ENCODE results near the gene PRKG1. TPM values are rescaled to one million over a fixed set of nuclear protein-coding genes. Genes with fewer than 3 reads are reported as not detected.

Gene PRKG1
- total RNA-seq, 1 donor from 2014 or later = 1.2 TPM

DNA sequence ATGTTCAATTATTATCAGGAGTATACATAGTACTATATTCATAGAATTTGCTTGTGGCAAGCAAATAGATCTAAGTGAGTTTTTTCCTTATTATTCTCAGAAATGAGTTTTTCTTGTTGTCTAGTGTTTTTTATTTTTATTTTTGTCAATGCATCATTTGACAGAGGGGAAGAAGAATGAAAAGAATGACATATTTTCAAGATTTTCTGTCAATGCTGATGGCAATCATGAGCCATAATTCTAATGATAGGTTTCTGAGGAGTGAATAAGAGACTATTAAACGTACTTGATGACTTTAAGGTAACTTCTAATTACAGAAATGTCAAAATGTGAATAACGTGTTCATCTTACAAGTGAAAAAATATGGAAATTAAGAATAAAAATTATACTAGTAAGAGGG, 769.7 kb downstream of the PRKG1 start:
- ATAC-seq (no peak), DNase-seq (ENCODE audit: low spot score) (no peak)

DNA sequence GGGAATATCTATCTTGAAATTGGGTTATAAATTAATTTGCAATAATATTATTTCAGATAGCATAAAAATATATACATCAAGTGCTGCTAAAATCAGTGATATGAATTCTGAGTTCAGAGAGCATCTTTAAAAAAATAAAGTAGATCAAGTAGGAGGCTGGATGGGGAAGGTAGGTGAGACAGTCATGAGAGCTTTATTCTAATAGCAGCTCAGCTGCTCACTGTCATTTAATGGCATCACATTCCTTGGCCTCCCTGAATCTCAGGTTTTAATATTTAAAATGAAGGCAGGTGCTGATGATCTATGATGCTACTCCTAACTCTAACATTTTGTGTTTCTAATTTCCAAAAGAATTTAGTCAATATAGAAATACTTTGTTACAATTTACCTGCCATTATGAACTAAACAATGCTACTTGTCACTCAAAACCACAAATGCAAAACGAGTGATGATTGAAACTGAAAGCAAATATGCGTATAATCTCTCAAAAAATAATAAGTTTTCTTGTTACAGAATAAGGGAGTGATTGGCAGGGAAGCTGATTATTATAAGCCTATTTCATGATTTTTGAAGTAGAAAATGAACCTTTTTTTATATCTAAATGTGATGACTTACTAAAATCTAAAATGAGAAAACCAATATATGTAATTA, 772.7 kb downstream of the PRKG1 start:
- no peak for ATAC-seq
- DNase-seq (ENCODE audit: low spot score) = no peak

DNA sequence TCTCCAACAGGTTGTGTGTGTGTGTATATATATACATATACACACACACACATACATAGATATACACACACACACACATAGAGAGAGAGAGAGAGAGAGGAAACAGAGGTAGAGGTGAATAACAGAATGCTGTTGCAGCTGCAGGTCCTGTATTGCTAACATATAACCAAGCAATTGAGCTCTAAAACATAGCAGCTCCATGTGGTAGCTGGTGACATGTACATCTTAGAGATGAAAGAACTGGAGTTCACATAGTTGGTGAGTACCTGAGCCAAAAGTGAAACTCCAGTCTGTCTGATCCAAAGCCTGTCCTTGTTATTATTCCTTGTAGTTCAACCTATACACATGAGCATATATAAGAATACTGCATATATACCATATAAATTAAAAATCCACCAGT, 778.0 kb downstream of the PRKG1 start:
- no peak for DNase-seq (ENCODE audit: low spot score)
- ATAC-seq = no peak

DNA sequence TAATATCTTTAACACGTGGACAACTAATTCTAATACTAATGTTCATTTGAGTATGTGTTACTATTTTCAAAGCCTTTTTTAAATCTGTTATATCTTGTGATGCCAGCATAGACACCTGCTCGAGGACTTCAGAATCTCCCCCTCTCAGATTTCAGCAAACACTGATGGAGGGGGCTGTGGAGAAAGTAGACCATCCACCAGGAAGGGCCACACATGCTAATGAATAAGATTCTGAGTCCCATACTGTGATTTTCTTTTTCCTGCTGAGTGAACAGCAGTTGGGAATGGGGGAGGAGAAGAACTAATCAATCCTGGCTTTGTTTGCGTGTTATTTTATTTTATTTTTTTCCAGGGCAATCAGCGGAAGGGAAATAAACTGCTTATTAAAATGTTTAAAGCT, 783.0 kb downstream of the PRKG1 start:
- no peak for ATAC-seq

DNA sequence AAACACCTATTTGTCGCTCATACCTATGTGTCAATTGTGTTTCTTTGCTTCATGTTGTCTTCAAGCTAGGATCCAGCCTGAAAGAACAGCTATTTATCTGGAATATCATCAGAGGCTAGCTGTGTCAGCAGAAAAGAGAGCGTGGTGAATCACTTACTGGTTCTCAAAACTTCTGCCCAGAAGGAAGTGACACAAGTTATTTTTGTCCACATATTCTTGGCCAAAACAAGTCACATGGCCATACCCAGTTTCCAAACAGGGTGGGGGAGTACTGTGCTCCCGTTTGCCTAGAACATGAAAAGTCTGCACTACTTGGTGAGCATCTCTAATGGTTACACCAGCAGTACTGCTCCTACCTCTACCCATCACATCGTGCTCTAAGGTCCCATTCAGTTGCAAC, 786.0 kb downstream of the PRKG1 start:
- no peak for ATAC-seq

More for the DNA sequence above, 783.0 kb downstream of the PRKG1 start:
- no peak for DNase-seq (ENCODE audit: low spot score)

DNA sequence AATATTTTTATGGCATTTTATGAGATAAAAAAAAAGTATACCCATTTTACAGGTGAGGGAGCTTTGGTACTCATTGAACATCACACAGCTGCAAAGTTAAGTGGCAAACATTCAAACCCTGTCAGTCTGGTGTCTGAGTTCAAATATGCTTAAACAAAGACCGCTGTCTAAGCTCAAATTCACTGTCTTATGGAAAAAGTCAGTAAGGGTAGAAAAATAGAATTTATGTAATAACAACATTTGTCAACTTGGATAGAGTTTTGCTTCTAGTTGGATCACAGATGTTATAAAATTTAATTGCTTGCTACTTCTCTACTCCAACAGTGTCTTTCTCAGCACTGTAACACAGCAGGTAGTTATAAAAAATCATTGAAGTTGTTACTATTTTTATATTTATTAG, 786.8 kb downstream of the PRKG1 start:
- DNase-seq (ENCODE audit: low spot score) = no peak
- no peak for ATAC-seq

More for the DNA sequence above, 786.0 kb downstream of the PRKG1 start:
- DNase-seq (ENCODE audit: low spot score) = no peak

DNA sequence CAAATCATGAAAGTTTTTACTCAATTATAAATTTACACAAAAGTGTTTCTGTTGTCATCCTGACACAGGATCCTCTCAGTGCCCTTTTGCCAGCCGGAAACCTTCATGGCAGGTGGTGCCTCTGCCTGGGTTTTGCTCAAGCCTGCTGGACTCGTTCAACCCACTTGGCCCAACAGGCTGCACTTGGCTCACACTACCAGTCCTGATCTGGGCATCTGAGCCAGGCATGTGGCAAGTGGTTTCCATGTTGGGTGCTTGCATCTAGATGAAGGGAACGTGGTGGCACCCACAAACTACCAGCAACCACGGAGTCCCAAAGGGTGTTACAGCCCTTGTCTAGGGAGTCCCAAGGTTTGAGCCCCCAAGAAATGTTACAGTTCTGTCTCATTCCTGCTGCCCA, 787.4 kb downstream of the PRKG1 start:
- ATAC-seq (no peak), DNase-seq (ENCODE audit: low spot score) (no peak)

DNA sequence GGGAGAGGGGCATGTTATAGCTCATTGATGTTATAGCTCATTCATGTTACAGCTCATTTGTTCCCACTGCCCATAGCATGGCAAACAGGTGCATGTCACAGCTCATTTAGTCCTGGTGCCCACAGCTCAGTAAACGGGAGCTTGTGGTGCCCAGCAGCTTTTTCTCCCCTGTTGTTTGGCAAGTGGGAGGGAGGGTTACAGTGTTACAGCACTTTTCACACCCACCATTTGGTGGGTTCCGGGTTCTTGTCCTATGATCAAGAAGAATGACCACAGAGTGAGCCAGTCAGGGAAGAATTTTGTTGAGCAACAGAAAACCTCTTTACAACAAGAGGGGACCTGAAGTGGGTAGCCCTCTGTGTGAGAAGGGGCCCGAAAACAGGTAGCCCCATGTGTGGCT, 787.9 kb downstream of the PRKG1 start:
- ATAC-seq (no peak), DNase-seq (ENCODE audit: low spot score) (no peak)

DNA sequence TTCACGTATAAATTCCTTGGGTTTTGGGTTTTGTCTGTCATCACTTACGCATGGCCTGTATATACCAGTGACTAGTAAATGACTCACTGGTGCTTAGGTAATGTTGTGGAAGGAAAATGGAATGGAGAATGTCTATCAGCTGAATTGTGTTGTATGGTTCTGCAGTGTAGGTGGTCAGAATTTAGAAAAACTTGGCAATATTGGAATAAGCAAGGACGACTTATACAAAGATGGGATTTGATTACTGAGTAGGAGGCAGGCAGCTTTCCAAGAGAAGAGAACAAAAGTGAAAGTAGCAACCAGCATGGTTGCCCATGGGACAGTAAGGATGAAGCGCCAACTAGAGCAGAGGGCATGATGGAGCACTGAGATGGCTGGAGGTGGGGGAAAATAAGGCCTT, 793.7 kb downstream of the PRKG1 start:
- DNase-seq (ENCODE audit: low spot score) (no peak), ATAC-seq (peak; percentile 76)

DNA sequence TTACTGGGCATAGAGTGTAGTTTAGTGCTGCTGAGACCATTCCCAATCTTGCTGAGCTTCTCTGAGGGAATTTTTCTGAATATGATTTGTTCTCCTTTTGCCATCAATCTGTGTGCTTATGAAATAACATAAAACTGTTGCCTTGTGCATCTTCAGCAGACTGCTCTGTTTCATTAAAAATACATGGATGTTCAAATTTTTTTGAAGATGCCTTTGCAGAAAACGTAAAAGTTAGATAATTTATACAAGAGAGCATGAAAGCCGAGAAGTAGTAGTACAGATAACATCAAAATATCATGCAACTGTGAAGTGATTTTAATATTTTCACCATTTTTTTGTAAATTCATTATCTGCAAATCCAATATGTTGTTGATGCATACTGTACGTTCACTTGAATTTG, 799.8 kb downstream of the PRKG1 start:
- DNase-seq (ENCODE audit: low spot score) = no peak
- no peak for ATAC-seq

DNA sequence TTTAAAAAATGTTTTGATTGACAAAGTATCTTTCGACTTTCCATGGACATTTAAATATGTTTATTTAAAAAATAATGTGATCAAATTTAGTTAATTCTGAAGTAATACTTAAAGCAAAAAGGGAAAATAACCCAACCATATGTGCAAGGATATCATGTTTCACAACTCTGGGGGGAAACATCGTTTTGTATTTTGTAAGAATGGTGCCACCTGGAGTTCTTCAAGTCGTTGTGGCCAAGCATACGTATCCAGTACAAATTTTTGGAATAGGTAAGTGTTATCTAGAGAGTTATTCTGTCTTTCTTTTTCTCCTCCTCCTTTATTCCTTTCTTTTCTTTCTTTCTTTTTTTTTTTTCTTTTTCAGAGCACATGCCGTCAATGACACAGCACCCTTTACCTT, 801.3 kb downstream of the PRKG1 start:
- no peak for ATAC-seq
- DNase-seq (ENCODE audit: low spot score) = no peak

DNA sequence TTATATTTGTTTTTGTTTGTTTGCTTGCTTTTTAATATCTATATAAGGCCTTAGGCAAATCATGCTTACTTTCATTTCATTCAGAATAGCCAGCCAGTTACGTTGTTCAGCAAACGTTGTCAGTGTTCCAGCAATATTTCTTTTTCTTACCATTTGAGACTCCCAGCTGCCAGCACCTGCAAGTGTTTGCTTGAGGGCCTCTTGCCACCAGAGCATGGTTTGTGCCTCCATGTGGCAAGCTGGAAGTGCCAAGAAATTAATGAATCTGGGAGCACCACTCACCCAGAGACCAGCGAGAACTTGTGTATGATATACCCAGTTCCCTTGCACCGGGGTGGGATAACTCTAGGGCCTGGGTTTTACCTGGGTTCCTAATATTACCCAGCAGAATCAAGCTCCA, 802.2 kb downstream of the PRKG1 start:
- DNase-seq (ENCODE audit: low spot score) = no peak
- ATAC-seq = no peak

DNA sequence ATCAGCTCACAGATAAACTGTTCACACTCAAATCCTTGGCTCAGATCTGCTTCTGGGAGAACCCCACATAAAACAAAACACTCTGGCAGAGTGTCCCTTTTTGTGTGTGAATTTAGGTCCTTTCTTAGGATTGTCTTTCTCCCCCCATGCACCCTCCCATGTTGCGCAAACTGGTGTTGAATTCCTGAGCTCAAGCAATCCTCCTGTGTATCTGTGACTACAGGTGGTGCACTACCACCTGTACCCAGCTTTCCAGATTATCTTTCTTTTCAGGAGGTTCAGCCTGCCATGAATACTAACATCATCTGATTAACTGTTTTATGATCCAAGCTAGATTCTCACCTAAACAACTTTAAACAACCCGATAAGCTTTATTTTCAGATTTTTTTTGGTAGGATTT, 802.7 kb downstream of the PRKG1 start:
- DNase-seq (ENCODE audit: low spot score) (no peak), ATAC-seq (no peak)

DNA sequence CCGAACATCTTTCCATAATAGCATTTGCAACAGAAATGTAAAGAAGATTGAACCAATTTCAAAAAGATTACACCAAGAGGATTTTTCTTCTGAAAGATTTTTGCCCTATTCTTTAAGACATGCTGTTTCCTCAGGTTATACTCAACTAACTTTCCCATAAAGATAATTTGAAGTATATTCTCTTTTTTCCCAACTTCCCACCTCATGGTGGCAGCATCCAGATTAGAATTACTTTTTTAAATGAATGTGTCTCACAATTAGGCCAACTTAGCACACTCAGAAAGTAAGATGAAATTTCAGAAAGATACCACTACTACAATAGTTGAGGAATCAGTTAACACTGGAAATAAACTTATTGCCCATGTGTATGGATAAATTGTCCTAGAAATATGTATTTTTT, 803.3 kb downstream of the PRKG1 start:
- ATAC-seq = no peak
- no peak for DNase-seq (ENCODE audit: low spot score)

DNA sequence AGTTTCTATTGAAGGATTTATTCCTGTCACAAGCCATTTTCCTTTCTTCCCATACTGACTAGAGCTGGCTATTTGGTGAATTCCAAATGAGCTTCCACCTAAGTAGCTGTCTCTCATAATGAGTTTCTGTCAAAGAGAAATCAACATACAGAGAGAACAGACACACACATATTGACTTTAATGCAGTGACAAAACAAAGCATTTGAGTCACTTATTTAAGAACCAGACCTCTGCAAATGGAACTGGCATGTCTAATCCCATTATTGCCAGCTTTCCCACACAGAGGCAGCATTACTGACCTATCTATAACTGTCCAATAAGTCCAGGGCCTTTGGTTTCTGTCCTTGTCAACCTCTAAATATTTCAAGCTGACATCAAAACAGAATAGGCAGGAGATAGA, 804.4 kb downstream of the PRKG1 start:
- ATAC-seq (no peak), DNase-seq (ENCODE audit: low spot score) (no peak)

DNA sequence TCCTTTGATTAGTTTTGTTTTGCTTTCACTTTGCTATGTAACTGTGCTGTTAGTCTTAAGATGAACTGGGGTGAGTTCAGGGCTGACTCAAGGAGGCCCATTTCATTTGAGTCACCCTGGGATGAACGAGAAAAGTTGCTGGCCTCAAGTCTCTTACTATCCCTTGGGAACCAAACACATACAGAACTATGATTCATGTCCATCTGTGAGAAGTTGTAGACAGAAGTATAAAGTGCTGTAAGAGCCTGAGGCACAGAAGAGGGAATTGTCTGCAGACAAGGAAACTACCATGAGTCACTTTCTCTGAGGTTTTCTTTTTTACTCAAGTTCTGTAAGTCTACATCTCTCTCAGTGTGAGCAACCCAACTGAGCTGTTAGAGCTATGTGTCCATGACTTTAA, 805.0 kb downstream of the PRKG1 start:
- DNase-seq (ENCODE audit: low spot score) (no peak), ATAC-seq (no peak)

DNA sequence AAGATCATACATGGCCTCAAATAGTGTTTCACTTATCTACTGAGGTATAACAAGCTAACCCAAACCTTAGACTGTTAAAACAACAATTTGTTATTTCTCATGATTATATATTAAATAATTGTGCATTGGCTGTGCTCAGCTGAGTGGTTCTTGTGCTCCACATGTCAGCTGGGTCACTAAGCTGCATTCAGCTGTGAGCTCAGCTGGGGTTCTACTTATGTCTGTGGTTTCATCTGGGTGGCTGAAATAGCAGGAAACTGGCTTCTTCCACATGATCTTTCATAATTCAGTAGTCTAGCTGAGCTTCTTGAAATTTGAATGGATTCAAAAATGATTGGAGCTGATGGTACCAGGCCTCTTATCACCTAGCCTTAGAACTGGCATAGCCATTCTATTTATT, 806.9 kb downstream of the PRKG1 start:
- no peak for DNase-seq (ENCODE audit: low spot score)

DNA sequence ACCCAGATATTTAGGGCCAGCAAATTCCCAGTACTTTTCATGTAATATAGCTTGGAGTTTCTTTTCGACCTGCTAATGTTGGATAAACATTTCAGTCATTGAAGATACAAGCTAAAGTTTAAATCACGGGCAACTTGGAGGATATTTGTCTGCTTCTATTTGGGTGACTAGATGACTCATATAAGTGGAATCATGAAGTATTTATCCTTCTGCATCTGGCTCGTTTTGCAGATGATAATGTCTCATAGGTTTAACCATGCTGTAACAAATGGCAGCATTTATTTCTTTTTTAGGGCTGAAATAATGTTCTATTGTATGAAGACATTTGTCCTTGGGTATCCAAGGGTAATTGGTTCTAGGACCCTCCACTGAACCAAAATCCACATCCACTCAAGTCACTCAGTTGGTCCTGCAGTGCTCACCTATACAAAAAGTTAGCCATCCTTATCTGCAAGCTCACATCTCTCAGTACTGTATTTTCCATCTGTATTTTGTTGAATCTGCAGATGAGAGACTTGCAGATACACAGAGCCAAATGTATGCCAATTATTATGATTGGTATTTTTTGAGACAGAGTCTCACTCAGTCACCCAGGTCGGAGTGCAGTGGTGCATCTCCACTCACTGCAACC, 812.3 kb downstream of the PRKG1 start:
- ATAC-seq (no peak), DNase-seq (ENCODE audit: low spot score) (no peak)

More for the DNA sequence above, 806.9 kb downstream of the PRKG1 start:
- ATAC-seq = no peak

DNA sequence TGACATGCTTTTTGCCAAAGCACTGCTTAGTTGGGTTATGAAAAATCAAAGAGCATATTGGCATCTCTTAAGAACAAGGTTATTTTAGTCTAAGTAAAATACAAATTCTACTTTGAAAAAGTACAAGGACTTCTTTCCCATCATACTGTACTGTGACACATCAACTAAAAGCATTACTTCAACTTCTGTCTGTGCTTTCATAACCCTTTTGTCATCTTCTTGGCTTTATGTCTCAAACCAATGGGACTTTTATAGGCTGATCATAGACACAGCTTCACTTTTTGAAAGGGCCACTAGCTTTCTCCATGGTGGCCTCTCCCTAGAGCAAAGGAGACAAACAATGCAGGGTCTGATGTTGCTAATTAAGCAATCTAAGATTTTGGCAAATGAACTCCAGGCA, 814.0 kb downstream of the PRKG1 start:
- ATAC-seq = no peak
- no peak for DNase-seq (ENCODE audit: low spot score)

DNA sequence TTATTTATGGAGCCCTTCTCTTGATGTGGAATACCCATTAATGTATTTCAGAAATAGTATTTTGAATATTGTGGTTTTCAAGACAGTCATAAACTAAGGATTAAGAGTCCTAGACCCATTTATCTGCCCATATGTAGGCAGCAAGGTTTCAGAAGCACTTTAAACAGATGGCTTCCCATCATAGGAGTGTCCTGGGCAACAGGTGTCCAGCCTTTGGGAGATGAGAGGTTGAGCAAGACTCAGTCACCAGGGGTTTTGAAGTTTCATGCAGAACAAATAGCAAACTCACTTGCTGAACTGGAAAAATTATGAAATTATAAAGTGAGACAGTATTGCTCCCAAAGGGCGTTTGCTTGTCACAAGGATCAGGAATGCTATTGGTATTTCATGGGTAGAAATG, 818.0 kb downstream of the PRKG1 start:
- ATAC-seq (no peak), DNase-seq (ENCODE audit: low spot score) (no peak)

DNA sequence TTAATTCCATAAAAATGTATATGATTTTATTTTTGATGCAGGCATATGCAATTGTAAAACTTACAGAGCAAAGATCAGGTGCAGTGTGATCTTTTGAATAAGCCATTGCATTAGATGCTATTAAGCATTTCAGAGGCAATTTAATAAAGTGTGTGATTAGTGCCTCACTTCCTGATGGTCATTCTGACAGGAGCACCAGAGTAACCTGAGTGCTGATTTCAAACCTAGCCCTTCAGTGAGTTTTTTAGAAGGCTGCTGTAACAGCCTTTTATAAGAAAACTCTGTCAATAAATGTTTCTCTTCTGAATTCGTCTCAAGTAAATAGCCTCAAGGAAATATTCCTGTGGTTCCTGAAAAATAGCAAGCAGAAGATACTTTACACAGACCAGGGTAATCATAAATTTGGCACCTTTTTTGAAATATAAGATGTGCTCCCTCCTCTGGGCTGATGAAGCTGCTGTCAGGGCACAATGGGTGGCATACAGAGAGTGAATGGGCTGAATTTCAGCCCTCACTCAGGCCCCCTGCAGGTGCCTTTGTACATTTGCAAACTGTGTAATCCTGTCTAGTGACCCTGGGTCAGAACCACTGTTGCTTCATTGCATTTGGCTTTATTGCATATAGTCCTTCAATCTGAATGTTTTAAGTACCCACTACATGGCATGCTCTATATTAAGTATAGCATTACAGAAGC, 818.8 kb downstream of the PRKG1 start:
- ATAC-seq (peak; percentile 44), DNase-seq (ENCODE audit: low spot score) (no peak)

DNA sequence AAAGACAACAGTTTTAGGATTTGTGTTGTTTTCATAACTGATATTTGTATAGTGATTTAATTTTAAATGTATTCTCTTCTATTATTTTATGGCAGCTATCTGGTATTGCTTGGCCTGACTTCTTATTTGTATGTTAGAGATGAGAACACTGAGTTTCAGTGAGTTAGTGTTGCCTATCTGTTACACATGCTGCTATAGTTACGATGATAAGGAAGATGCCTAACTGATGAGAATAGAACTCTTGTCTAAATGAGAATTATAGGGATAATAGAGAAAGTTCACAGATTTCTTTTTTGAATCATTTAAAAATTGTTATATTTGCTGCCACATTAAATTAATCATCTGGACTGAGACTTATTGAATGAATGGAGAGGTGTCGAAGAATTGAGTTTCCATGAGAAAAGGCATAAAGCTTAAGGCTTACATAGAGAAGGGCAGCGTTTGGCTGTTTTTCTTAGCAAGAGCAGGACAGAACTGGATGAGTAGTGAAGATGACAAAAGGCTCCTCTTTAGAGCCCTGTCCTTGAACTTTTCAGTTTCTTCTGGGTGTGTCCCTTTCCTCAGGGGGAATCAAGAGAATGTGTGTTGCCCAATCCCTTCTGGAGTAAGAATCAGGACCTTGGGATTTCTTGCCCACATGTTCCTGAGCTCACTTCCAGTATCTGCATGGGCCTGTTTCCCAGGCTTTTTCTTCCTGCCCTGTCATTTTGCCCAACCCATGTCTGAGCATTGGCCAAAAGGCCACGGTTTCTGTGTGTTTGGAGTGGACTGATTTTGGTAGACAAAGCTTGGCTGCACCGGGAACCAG, 820.7 kb downstream of the PRKG1 start:
- no peak for ATAC-seq
- no peak for DNase-seq (ENCODE audit: low spot score)

Measured in left lobe of liver (tissue), 2 donors.